Keratinocyte (primary cell): ENCODE data around the gene IVL.

ENCODE experiments used
- CTCF ChIP-seq, 3 experiments: IDR thresholded peaks in 1 of 3; conservative IDR thresholded peaks in 1 of 3; optimal IDR thresholded peaks in 1 of 3; 2 replicates in 2 of 3; 3 replicates in 1 of 3; pipeline versions ENCODE3 to v1.5.1; 2011; ENCODE audit warnings: low read length in 3 of 3, mild to moderate bottlenecking in 3 of 3, moderate library complexity in 2 of 3, control low read depth in 1 of 3, inconsistent platforms in 1 of 3; ENCODE audit not compliant: insufficient read depth in 2 of 3; ENCODE audit errors: extremely low read depth in 1 of 3
- EZH2 ChIP-seq: IDR thresholded peaks from one replicate; pipeline ENCODE4 v1.6.1; 2012; ENCODE audit warnings: inconsistent platforms, mild to moderate bottlenecking, low read length, moderate library complexity

GRCh38 chr1:152932170-152932811 lies 23.9 kb downstream of the IVL start:
- TF ChIP-seq CTCF (optimal IDR thresholded peaks at IDR 0.05 in 1 of 3, IDR thresholded peaks at IDR 0.05 in 1 of 3, conservative IDR thresholded peaks at IDR 0.05 in 1 of 3; ENCODE audit: extremely low read depth in 1 of 3, insufficient read depth in 2 of 3, low read length in 3 of 3) (no peak), EZH2 (no peak)
